GM12878 (cell line): ENCODE data around the gene CRKL. TPM values are rescaled to one million over a fixed set of nuclear protein-coding genes. Genes with fewer than 3 reads are reported as not detected.

Experiments
- ATAC-seq: fragments of 200-7000 bp; cut with Tn5 transposase; 3 replicates; pipeline ENCODE4 v1.9.1; 2020; ENCODE audit warnings: mild to moderate bottlenecking, moderate library complexity
- BruUV-seq: library from RNA; stranded (reverse); fragments of 400-500 nt; replicated peaks from 2 replicates; lab custom pipeline; 2021; lab: Mats Ljungman, UMichigan
- CTCF ChIA-PET: fragments of 300-600 bp; sonication (Branson Sonifier 250); formaldehyde crosslinking; extraction: SDS; loops from one replicate; lab custom pipeline; 2021; ENCODE audit warnings: inconsistent platforms; lab: Yijun Ruan, JAX
- POLR2A ChIA-PET: fragments of 350-600 bp; formaldehyde crosslinking; extraction: SDS; loops from one replicate; lab custom pipeline; 2021; ENCODE audit warnings: inconsistent platforms; lab: Charles Lee
- RAD21 ChIA-PET: fragments of 300-600 bp; sonication (Branson Sonifier 250); formaldehyde crosslinking; loops from one replicate; lab custom pipeline; 2023; ENCODE audit warnings: antibody characterized with exemption; ENCODE audit not compliant: unreplicated experiment; lab: Charles Lee
- SMC1A ChIA-PET: fragments of 300-600 bp; sonication (Branson Sonifier 250); formaldehyde crosslinking; loops from one replicate; lab custom pipeline; 2023; ENCODE audit not compliant: unreplicated experiment, uncharacterized antibody; lab: Charles Lee
- DNase-seq: peaks from one replicate; pipeline ENCODE4 v3.0.0-alpha.2; 2011; ENCODE audit warnings: low read depth, low spot score
- FAIRE-seq: peaks from 3 replicates; lab custom pipeline; 2011; peaks lifted over from hg19 to GRCh38; lab: Jason Lieb, UNC
- H2AFZ ChIP-seq: 2 replicates; pipeline ENCODE4 v1.6.0; 2011; ENCODE audit warnings: low read depth, low read length, control low read depth; ENCODE audit not compliant: control insufficient read depth
- H3K27ac ChIP-seq: 2 replicates; pipeline ENCODE4 v1.5.1; 2011; ENCODE audit warnings: control low read depth; ENCODE audit not compliant: control insufficient read depth, insufficient read depth
- H3K27me3 ChIP-seq, 2 experiments: replicated peaks in 1 of 2; 2 replicates each; pipeline versions ENCODE4 v1.6.0 to v1.6.1; 2011; ENCODE audit warnings: low read length in 1 of 2; ENCODE audit not compliant: control insufficient read depth in 2 of 2, insufficient read depth in 2 of 2
- H3K36me3 ChIP-seq, 2 experiments: 2 replicates each; pipeline ENCODE4 v1.5.1; 2011; ENCODE audit warnings: low read length in 1 of 2; ENCODE audit not compliant: control insufficient read depth in 2 of 2, insufficient read depth in 2 of 2
- H3K4me1 ChIP-seq: 2 replicates; pipeline ENCODE4 v1.6.1; 2011; ENCODE audit warnings: mild to moderate bottlenecking, low read length, moderate library complexity, mixed read lengths; ENCODE audit not compliant: control insufficient read depth, insufficient read depth
- H3K4me2 ChIP-seq: 2 replicates; pipeline ENCODE4 v1.6.0; 2011; ENCODE audit warnings: control low read depth; ENCODE audit not compliant: control insufficient read depth, insufficient read depth
- H3K4me3 ChIP-seq: fragments of 200-600 bp; sonication (generic); 2 replicates; pipeline ENCODE4 v1.5.1; 2016
- H3K79me2 ChIP-seq: 2 replicates; pipeline ENCODE4 v1.6.0; 2011; ENCODE audit warnings: low read length; ENCODE audit not compliant: control insufficient read depth, insufficient read depth
- H3K9ac ChIP-seq: 2 replicates; pipeline ENCODE4 v1.8.0; 2011; ENCODE audit warnings: low read length, control low read depth, mixed read lengths; ENCODE audit not compliant: control insufficient read depth, insufficient read depth
- H3K9me3 ChIP-seq: replicated peaks from 3 replicates; pipeline ENCODE4 v1.5.1; 2011; ENCODE audit warnings: mild to moderate bottlenecking, low read length; ENCODE audit not compliant: control insufficient read depth, insufficient read depth
- H4K20me1 ChIP-seq: 2 replicates; pipeline ENCODE4 v1.6.0; 2011; ENCODE audit not compliant: control insufficient read depth, insufficient read depth
- BCLAF1 ChIP-seq: fragments of 450-650 bp; IDR thresholded peaks from 2 replicates; pipeline ENCODE4 v1.6.1; 2017; ENCODE audit warnings: antibody characterized with exemption, mild to moderate bottlenecking, moderate library complexity
- WGBS: methylation state at CpG from one replicate; pipeline ENCODE4 v1.1.6; 2016; ENCODE audit warnings: low lambda C conversion rate; ENCODE audit not compliant: insufficient replicate concordance, insufficient coverage; ENCODE audit errors: missing lambda C conversion rate; 5-methylcytosine and 5-hydroxymethylcytosine counted together
- in situ Hi-C: fragments of 300-500 bp; cut with MboI; formaldehyde crosslinking; loops from 9 replicates; pipeline ENCODE4 v1.14.3; 2018; ENCODE audit warnings: mixed read lengths
- intact Hi-C: fragments of 100-400 bp; cut with micrococcal nuclease; formaldehyde crosslinking; loops from one replicate; pipeline ENCODE4 v1.14.2; 2022; ENCODE audit not compliant: unreplicated experiment
- polyA plus RNA-seq, 11 experiments: library from polyadenylated mRNA; depleted of rRNA in 4 of 11; unstranded in 6 of 11; stranded (reverse) in 5 of 11; fragments of >200 nt; fragmentation: Nextera tagmentation in 4 of 11; fragmentation: Illumina TruSeq in 1 of 11; extraction: Ambion mirVana in 4 of 11; extraction: Trizol in 1 of 11; gene quantifications; 1 replicate in 1 of 11; 2 replicates in 10 of 11; pipeline versions ENCODE4 v1.2.1 to v1.2.3, GENCODE V29; 2011 to 2016; ENCODE audit warnings: inconsistent platforms in 2 of 11, missing spikeins in 2 of 11, low read depth in 1 of 11
- total RNA-seq, 4 experiments: library from RNA; depleted of rRNA in 3 of 4; stranded (reverse); fragments of >200 nt in 3 of 4; fragmentation: Illumina TruSeq in 1 of 4; extraction: Trizol in 1 of 4; gene quantifications; 2 replicates each; pipeline versions ENCODE4 v1.2.1 to v1.2.3, GENCODE V29; 2013 to 2021

CRKL gene
- total and polyA plus RNA-seq, 10 of the 15 experiments (the other 5 are each of a cell fraction or from before 2014, with no cell fraction given) = 12.6 to 61.2 (median 32.7) TPM

- RAD21 ChIA-PET = no interaction called here
- in situ Hi-C loops = no loop called here
- no peak overlapping the region for H3K27ac ChIP-seq
- POLR2A ChIA-PET = no interaction called here
- DNase-seq (no peak), ATAC-seq (no peak)
- no peak overlapping the region for H2AFZ ChIP-seq
- H3K4me3 ChIP-seq = no peak overlapping the region
- CTCF ChIA-PET = no interaction called here
- H3K9ac ChIP-seq = no peak overlapping the region
- H3K9me3 ChIP-seq = no peaks in the 10 kb centered on the region
- H3K4me1 ChIP-seq = no peaks in the 10 kb centered on the region
- H4K20me1 ChIP-seq = peaks cover 2% of the 10 kb centered on the region
- no peak for TF ChIP-seq BCLAF1
- TF ChIP-seq, all 136 proteins: peak for 0
- H3K27me3 ChIP-seq = no peaks in the 10 kb centered on the region
- WGBS = 90% methylated on average over 13 of the region's 13 CpGs
- intact Hi-C loops = no loop called here
- SMC1A ChIA-PET = no interaction called here
- peaks cover 22 to 41% of the 10 kb centered on the region in 2 experiments for H3K36me3 ChIP-seq
- BruUV-seq = no TSS peak
- FAIRE-seq = no peak
- H3K4me2 ChIP-seq = no peak overlapping the region
- H3K79me2 ChIP-seq = peaks cover 38% of the 10 kb centered on the region
Measured at GRCh38 chr22:20949698-20950183, 32.5 kb downstream of the CRKL start.
